LNCAP (cell line): ENCODE results near the gene UBE2Z.

Source experiments
- TF ChIP-seq, protein P1 (sequence below): fragments of 450-650 bp; IDR thresholded peaks from 2 replicates; pipeline ENCODE4 v1.5.1; 2017; ENCODE audit warnings: mild to moderate bottlenecking

The UBE2Z gene

DNA sequence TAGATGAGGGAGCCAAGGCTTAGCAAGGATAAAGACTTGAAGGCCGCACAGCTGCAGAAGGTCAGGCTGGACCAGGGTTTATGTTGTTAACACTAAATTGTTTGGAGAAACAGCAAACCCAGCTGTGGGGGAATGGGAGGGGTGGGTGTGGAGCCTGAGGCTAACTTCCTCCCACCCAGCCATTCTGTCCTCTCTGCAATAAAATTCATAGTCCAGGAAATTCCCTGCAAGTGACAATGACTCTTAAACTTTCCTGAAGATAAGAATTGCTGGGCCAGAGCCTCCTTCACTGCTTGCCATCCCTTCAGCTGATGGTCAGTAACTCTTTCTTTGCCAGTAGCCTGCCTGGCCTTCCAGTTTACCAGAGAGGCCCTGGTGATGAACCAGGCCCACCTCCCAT lies 35.0 kb upstream of the UBE2Z start:
- TF ChIP-seq, protein P1, sequence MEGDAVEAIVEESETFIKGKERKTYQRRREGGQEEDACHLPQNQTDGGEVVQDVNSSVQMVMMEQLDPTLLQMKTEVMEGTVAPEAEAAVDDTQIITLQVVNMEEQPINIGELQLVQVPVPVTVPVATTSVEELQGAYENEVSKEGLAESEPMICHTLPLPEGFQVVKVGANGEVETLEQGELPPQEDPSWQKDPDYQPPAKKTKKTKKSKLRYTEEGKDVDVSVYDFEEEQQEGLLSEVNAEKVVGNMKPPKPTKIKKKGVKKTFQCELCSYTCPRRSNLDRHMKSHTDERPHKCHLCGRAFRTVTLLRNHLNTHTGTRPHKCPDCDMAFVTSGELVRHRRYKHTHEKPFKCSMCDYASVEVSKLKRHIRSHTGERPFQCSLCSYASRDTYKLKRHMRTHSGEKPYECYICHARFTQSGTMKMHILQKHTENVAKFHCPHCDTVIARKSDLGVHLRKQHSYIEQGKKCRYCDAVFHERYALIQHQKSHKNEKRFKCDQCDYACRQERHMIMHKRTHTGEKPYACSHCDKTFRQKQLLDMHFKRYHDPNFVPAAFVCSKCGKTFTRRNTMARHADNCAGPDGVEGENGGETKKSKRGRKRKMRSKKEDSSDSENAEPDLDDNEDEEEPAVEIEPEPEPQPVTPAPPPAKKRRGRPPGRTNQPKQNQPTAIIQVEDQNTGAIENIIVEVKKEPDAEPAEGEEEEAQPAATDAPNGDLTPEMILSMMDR = no peak

DNA sequence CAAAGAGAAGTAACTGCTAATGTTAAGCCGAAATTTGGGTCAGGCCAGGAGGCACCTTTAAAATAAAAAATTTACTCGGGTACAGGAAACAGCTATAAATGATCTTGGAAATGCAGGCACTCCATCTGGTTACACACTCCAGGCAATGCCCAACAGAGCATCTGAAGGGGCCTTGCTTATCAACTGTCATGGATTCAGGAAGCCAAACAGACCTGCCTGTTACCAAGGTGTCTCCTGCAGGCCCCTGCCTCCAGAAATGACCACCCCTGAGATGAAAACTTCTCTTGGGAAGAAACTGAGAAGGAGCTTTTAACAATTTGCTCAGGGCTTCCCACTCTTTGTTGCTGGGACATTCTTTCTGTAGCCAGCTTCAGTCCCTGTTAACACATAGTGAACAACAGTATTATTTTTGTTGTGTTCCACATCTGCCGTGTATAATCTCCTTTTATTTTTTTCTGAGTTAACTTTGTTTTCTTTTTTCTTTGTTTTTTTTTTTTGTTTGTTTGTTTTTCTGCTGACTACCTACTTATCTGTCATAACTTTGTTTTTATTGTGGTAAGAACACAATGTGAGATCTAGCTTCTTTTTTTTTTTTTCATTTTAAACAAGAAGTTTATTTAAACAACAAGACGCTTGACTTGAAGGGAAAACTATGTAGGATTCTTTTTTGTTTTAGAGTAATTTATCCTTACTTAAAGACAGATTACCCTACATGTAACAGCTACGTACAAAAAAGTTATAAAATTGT lies 34.3 kb upstream of the UBE2Z start:
- TF ChIP-seq, protein P1 = no peak

DNA sequence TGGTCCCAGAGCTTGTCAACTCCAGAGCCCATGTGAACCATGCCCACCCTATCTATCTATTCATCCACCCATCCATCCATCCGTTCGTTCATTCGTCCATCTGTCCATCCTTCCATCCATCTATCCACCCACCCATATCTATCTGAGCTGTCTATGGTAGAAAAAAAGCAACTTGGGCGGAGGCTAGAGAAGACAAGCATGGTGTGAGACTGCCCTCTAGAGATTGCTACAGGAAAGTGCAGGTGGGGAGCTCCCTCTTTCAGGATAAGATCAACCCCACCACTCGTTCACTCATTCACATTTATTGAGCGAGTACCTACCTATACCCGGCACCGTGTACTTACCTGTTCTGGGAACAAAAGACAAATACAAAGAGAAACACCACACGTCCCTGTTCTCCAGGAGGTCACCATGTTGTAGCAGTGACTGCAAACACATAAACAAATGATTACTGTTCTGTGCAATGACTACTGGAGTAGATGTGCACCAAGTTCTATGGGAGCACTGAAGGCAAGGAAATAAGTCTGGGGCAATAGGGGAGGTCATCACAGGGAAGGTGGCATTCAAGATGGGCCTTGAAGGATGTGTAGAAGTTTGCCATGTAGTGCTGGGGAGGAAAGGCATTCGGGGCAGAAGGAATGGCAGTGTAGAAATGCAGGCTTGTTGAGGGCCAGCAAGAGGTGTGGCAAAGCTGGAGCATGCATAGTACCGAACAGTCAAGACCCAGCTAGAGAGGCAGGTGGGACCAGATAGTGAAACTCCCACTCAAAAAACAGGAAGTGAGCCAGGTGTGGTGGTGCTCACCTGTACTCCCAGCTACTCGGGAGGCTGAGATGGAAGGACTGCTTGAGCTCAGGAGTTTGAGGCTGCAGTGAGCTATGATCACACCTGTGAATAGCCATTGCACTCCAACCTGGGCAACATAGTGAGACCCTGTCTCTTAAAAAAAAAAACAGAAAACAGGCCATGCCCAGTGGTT lies 29.0 kb upstream of the UBE2Z start:
- TF ChIP-seq, protein P1 = peak; percentile 95

DNA sequence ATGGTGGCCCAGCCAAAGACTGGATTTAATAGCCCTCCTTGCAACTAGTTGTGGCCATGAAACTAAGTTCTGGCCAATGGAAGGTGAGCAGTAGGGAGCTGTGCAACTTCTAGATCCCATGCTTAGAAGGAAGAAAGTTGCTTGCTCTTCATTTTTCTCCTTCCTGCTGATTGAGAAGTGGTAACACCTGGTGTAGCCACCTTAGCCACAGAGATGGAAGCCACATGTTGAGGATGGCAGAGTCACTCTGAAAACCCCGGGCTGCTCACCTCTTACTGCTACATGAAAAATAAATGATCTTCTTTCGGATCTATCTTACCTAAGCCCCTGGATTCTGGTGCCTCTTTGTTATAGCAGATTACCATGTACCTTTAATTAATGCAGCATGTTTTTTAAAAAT lies 25.9 kb upstream of the UBE2Z start:
- TF ChIP-seq, protein P1 = no peak

DNA sequence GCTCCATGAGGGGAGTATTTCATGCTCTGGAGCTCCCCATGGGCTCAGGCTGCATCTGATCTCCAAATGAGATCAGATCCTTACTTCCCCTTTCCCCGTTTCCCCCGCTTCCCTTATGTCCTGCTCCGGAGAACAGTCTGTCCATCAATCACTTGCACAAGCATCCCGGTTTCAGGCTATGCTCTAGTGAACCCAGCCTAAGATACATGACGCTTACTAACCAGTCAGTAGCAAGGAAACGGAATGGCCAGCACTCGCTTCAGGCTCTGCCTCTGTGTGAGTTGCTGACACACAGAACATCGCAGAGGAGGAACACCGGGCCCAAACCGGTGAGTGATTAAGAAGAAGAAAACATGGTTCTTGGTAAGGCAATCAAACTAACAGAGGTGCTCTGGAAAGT lies 25.0 kb upstream of the UBE2Z start:
- TF ChIP-seq, protein P1 = no peak

DNA sequence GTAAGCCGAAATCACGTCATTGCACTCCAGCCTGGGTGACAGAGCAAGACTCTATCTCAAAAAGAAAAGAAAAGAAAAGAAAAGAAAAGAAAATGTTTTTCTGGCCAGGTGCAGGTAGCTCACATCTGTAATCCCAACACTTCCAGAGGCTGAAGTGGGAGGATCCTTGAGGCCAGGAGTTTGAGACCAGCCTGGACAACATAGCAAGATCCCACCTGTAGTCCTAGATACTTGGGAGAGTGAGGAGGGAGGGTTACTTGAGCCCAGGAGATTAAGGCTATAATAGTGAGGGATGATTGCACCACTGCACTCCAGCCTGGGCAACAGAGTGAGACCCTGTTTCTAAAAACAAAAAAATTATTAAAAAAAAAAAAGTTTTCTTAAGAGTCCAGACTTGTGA lies 18.1 kb upstream of the UBE2Z start:
- TF ChIP-seq, protein P1 = no peak

DNA sequence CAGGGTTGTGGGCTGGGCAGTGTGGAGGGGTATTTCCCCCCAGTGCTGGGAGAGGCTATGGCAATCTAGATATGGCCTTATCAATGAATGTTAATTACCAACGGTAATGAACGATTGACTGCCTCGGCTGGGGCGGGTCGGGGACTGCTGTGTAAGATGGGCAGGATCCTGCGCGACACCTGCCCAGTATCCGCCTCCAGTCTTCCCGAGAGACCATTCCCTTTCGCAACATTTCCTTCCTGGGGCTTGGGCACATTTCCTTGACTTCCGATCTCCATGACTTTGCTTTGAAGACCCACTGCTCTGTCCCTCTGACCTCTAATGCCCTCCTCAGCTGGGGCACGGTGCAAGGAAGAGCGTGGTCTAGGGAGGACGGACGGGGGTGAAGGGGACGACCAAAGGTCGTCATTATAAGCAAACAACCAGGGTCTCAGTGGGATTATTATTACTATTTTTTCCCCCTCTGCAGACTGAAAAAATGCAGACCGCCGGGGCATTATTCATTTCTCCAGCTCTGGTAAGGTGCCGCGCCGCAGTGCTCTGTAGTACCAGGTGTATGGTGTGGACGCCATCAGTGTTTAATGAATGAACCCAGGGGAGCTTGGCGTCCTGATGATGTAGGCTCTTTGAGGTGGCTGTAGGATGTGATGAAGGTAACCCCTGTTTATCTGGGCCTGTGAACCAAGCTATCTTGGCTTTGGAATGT lies 15.1 kb upstream of the UBE2Z start:
- TF ChIP-seq, protein P1 = no peak
